ENCODE data around the gene ARIH1. TPM values are rescaled to one million over a fixed set of nuclear protein-coding genes. Genes with fewer than 3 reads are reported as not detected.
A peak's percentile ranks its signal among the peaks of the same experiment; 100 is the strongest.

ARIH1 gene
- total RNA-seq, 1 experiment from 2014 or later, result 209 TPM

- Histone ChIP-seq H3K36me3 (ENCODE audit: control insufficient read depth in 1 of 2, insufficient read depth in 2 of 2, low read length in 2 of 2) (no peaks in the 10 kb centered on the region), H3K79me2 (ENCODE audit: insufficient read depth, low read length) (no peaks in the 10 kb centered on the region), H3K9ac (ENCODE audit: low read length) (no peak overlapping the region), H3K27me3 (ENCODE audit: insufficient read depth, low read length) (no peaks in the 10 kb centered on the region), H4K20me1 (ENCODE audit: insufficient read depth) (no peaks in the 10 kb centered on the region), H3K4me3 (replicated peaks in 1 of 2; ENCODE audit: low read depth in 1 of 2, low read length in 2 of 2) (no peak overlapping the region), H3K27ac (ENCODE audit: low read depth, low read length) (no peak overlapping the region), H3K4me1 (ENCODE audit: control insufficient read depth in 1 of 2, insufficient read depth in 2 of 2, low read length in 2 of 2) (peaks cover 0 to 4% of the 10 kb centered on the region in 2 experiments; a peak in 2 of 4 replicates), H3K9me2 (ENCODE audit: insufficient read depth) (no peaks in the 10 kb centered on the region), H2AFZ (ENCODE audit: low read depth, low read length, poor library complexity, severe bottlenecking) (no peak overlapping the region), H3K4me2 (ENCODE audit: low read length) (no peak overlapping the region), H3K9me3 (ENCODE audit: control insufficient read depth in 1 of 2, insufficient read depth in 1 of 2, low read depth in 1 of 2, low read length in 2 of 2) (no peaks in the 10 kb centered on the region)
- TF ChIP-seq EGR1 (IDR thresholded peaks at IDR 0.05; ENCODE audit: low read depth), result no peak
- TF ChIP-seq MAX (IDR thresholded peaks at IDR 0.05), result no peak
- ChIA-PET RAD21 (ENCODE audit: low non-redundant PET in 1 of 2, low total read pairs in 2 of 2, uncharacterized antibody in 2 of 2, unreplicated experiment in 2 of 2) (no interaction called here), POLR2A (no interaction called here), CTCF (no interaction called here)
- intact Hi-C loops (cut with micrococcal nuclease), result no loop called here
- BruUV-seq (replicated peaks), result no TSS peak
- ATAC-seq, result no peak
- no peak for DNase-seq (ENCODE audit: low read depth, low spot score)
Observed at GRCh38 chr15:72468103-72468502, 6.0 kb upstream of the ARIH1 start.

- Histone ChIP-seq H3K9me3 (ENCODE audit: control insufficient read depth in 1 of 2, insufficient read depth in 1 of 2, low read depth in 1 of 2, low read length in 2 of 2) (no peaks in the 10 kb centered on the region), H3K27ac (ENCODE audit: low read depth, low read length) (peak overlapping the region; percentile 92), H3K9me2 (ENCODE audit: insufficient read depth) (no peaks in the 10 kb centered on the region), H3K9ac (ENCODE audit: low read length) (peak overlapping the region; percentile 88), H2AFZ (ENCODE audit: low read depth, low read length, poor library complexity, severe bottlenecking) (no peak overlapping the region), H4K20me1 (ENCODE audit: insufficient read depth) (peaks cover 12% of the 10 kb centered on the region; the same call in 1 of the 2 replicates), H3K4me1 (ENCODE audit: control insufficient read depth in 1 of 2, insufficient read depth in 2 of 2, low read length in 2 of 2) (peaks cover 8 to 18% of the 10 kb centered on the region in 2 experiments; a peak in 3 of 4 replicates), H3K4me3 (replicated peaks in 1 of 2; ENCODE audit: low read depth in 1 of 2, low read length in 2 of 2) (peak overlapping the region; percentile 83 to 89), H3K36me3 (ENCODE audit: control insufficient read depth in 1 of 2, insufficient read depth in 2 of 2, low read length in 2 of 2) (peaks cover 6 to 12% of the 10 kb centered on the region in 2 experiments; a peak in 3 of 4 replicates), H3K27me3 (ENCODE audit: insufficient read depth, low read length) (no peaks in the 10 kb centered on the region), H3K79me2 (ENCODE audit: insufficient read depth, low read length) (peaks cover 38% of the 10 kb centered on the region), H3K4me2 (ENCODE audit: low read length) (peak overlapping the region; percentile 93)
- ChIA-PET RAD21 (ENCODE audit: low non-redundant PET in 1 of 2, low total read pairs in 2 of 2, uncharacterized antibody in 2 of 2, unreplicated experiment in 2 of 2) (no interaction called here), CTCF (no interaction called here), POLR2A (interaction anchor here (0.6 to 1.3 kb wide), 4 partner anchors 10 to 13 kb away, joined by 3 to 4 read pairs (median 4); no protein-coding TSS in a partner anchor)
- ATAC-seq, result no peak
- DNase-seq (ENCODE audit: low read depth, low spot score), result no peak
- BruUV-seq (replicated peaks), result no TSS peak
- intact Hi-C loops (cut with micrococcal nuclease), result loop anchor here (10.0 kb wide), 1 partner anchor 238 kb away; the partner anchor contains the start of gene PKM
- TF ChIP-seq RAD21 (IDR thresholded peaks at IDR 0.05; ENCODE audit: low read depth), result no peak
- no peak for TF ChIP-seq YY1 (IDR thresholded peaks at IDR 0.05; ENCODE audit: extremely low read depth, insufficient replicate concordance, low read depth, low read length)
- TF ChIP-seq ZBTB33 (IDR thresholded peaks at IDR 0.05; ENCODE audit: extremely low read depth, insufficient replicate concordance, low read length), result no peak
- no peak for TF ChIP-seq EZH2phosphoT487 (IDR thresholded peaks at IDR 0.05; ENCODE audit: borderline replicate concordance)
- TF ChIP-seq ZFX (IDR thresholded peaks at IDR 0.05), result no peak
- TF ChIP-seq POLR2AphosphoS5 (IDR thresholded peaks at IDR 0.05; ENCODE audit: low read depth, low read length), result no peak
- TF ChIP-seq POLR2A (IDR thresholded peaks at IDR 0.05; ENCODE audit: borderline replicate concordance, extremely low read depth, insufficient read depth, insufficient read length), result no peak
- TF ChIP-seq CEBPB (IDR thresholded peaks at IDR 0.05; ENCODE audit: low read depth), result no peak
- TF ChIP-seq SRF (IDR thresholded peaks at IDR 0.05; ENCODE audit: low read depth), result no peak
- no peak for TF ChIP-seq SP1 (IDR thresholded peaks at IDR 0.05; ENCODE audit: low read depth)
- no peak for TF ChIP-seq EZH2 (IDR thresholded peaks at IDR 0.05)
- no peak for TF ChIP-seq EGR1 (IDR thresholded peaks at IDR 0.05; ENCODE audit: low read depth)
- no peak for TF ChIP-seq JUND (IDR thresholded peaks at IDR 0.05)
- TF ChIP-seq TCF7L2 (IDR thresholded peaks at IDR 0.05; ENCODE audit: borderline replicate concordance, extremely low read depth, insufficient read depth, insufficient read length), result no peak
- no peak for TF ChIP-seq ATF3 (IDR thresholded peaks at IDR 0.05)
Observed at GRCh38 chr15:72472992-72473610, 1.0 kb upstream of the ARIH1 start.

All from HCT116 (cell line).